K562 (cell line): ENCODE measurements around the gene TFAM. TPM values are rescaled to one million over a fixed set of nuclear protein-coding genes. Genes with fewer than 3 reads are reported as not detected.
A peak's percentile ranks its signal among the peaks of the same experiment; 100 is the strongest.

Experiments used
- ADNP ChIP-seq: fragments of 200-800 bp; sonication (Bioruptor generic); IDR thresholded peaks from 2 replicates; pipeline ENCODE4 v1.6.1; 2016; ENCODE audit warnings: missing genetic modification characterization, missing compliant biosample characterization
- ATF1 ChIP-seq, 2 experiments: fragments of 450-650 bp in 1 of 2; IDR thresholded peaks; 2 replicates each; pipeline ENCODE4 v1.6.1; 2016; ENCODE audit warnings: missing compliant biosample characterization in 1 of 2, missing genetic modification characterization in 1 of 2
- CREB5 ChIP-seq: fragments of 250-450 bp; sonication (Bioruptor Pico); IDR thresholded peaks from 2 replicates; pipeline ENCODE4 v1.5.0; 2020; ENCODE audit warnings: mild to moderate bottlenecking
- E2F5 ChIP-seq: sonication (generic); formaldehyde crosslinking; IDR thresholded peaks from 2 replicates; pipeline ENCODE4 v1.8.0; 2022; ENCODE audit warnings: mild to moderate bottlenecking, missing genetic modification reagents
- FOXP4 ChIP-seq: sonication (generic); formaldehyde crosslinking; IDR thresholded peaks from 2 replicates; pipeline ENCODE4 v1.8.0; 2022; ENCODE audit warnings: mild to moderate bottlenecking, missing genetic modification reagents, borderline replicate concordance
- HLTF ChIP-seq: fragments of 450-650 bp; IDR thresholded peaks from 2 replicates; pipeline ENCODE4 v1.6.1; 2016
- LEF1 ChIP-seq: fragments of 450-650 bp; IDR thresholded peaks from 2 replicates; pipeline ENCODE4 v1.6.1; 2016; ENCODE audit warnings: mild to moderate bottlenecking
- MTA1 ChIP-seq: fragments of 450-650 bp; IDR thresholded peaks from 2 replicates; pipeline ENCODE4 v1.6.1; 2017; ENCODE audit warnings: borderline replicate concordance
- PHF20 ChIP-seq: fragments of 450-650 bp; IDR thresholded peaks from 2 replicates; pipeline ENCODE4 v1.6.1; 2018; ENCODE audit not compliant: partially characterized antibody
- PRPF4 ChIP-seq: fragments of 200-400 bp; formaldehyde crosslinking; IDR thresholded peaks from one replicate; pipeline ENCODE4 v1.6.1; 2017; ENCODE audit warnings: low read length, low read depth, mild to moderate bottlenecking; ENCODE audit not compliant: insufficient read depth, poor library complexity, severe bottlenecking
- SNAPC5 ChIP-seq: fragments of 250-450 bp; sonication (Bioruptor Pico); IDR thresholded peaks from 2 replicates; pipeline ENCODE4 v1.8.0; 2021; ENCODE audit warnings: moderate library complexity, mild to moderate bottlenecking, inconsistent platforms
- ZNF239 ChIP-seq: fragments of 250-450 bp; sonication (Bioruptor Pico); IDR thresholded peaks from 2 replicates; pipeline ENCODE4 v1.4.0; 2020; ENCODE audit warnings: mild to moderate bottlenecking
- ZNF398 ChIP-seq: fragments of 250-450 bp; sonication (Bioruptor Pico); IDR thresholded peaks from 2 replicates; pipeline ENCODE4 v1.8.0; 2021; ENCODE audit warnings: moderate library complexity, mild to moderate bottlenecking, inconsistent platforms
- ZNF518B ChIP-seq: fragments of 250-450 bp; sonication (Bioruptor Pico); IDR thresholded peaks from 2 replicates; pipeline ENCODE4 v1.5.0; 2021; ENCODE audit warnings: mild to moderate bottlenecking, moderate library complexity
- ZNF639 ChIP-seq, 2 experiments: fragments of 200-800 bp in 1 of 2; sonication (Bioruptor generic) in 1 of 2; sonication (generic) in 1 of 2; formaldehyde crosslinking in 1 of 2; IDR thresholded peaks in 1 of 2; conservative IDR thresholded peaks in 1 of 2; 2 replicates each; pipeline versions ENCODE4 v1.5.0 to v1.6.1; 2016 to 2020; ENCODE audit warnings: missing compliant biosample characterization in 1 of 2, missing genetic modification characterization in 1 of 2, missing genetic modification reagents in 1 of 2
- polyA plus RNA-seq, 8 experiments: library from polyadenylated mRNA; depleted of rRNA in 4 of 8; stranded (reverse) in 5 of 8; unstranded in 3 of 8; fragments of >200 nt; fragmentation: Nextera tagmentation in 2 of 8; fragmentation: Illumina TruSeq in 1 of 8; extraction: Ambion mirVana in 2 of 8; extraction: Trizol in 1 of 8; gene quantifications; 2 replicates each; pipeline versions ENCODE4 v1.2.1 to v1.2.3, GENCODE V29; 2011 to 2014; ENCODE audit warnings: inconsistent platforms in 1 of 8, missing spikeins in 1 of 8
- total RNA-seq, 7 experiments: library from RNA; depleted of rRNA in 6 of 7; stranded (reverse); fragments of >200 nt in 6 of 7; fragmentation: Illumina TruSeq in 2 of 7; extraction: Trizol in 2 of 7; gene quantifications; 2 replicates each; pipeline versions ENCODE4 v1.2.1 to v1.2.3, GENCODE V29; 2011 to 2021; ENCODE audit warnings: low replicate concordance in 1 of 7

The TFAM gene
- total and polyA plus RNA-seq, 9 of the 15 experiments (the other 6 are each of a cell fraction or from before 2014, with no cell fraction given): 74.3 to 227 (median 155) TPM

GRCh38 chr10:58384544-58384998 is 639 bp upstream of the TFAM start (continued):
- TF ChIP-seq MTA1 (peak; percentile 32; the same call in 1 of the 2 replicates), ZNF398 (CRISPR knock-in tag) (no peak), ZNF239 (CRISPR knock-in tag) (no peak), SNAPC5 (CRISPR knock-in tag) (no peak), ADNP (tag) (peak; percentile 90; the same call in 1 of the 2 replicates), E2F5 (CRISPR knock-in tag) (no peak), ATF1 (CRISPR knock-in tag; IDR thresholded peaks at IDR 0.05) (no peak), ATF1 (tag; IDR thresholded peaks at IDR 0.05) (no peak), CREB5 (0 out of 2 replicates have a peak, but pooled peaks have one; percentile 6), ZNF639 (CRISPR knock-in tag; conservative IDR thresholded peaks at IDR 0.05 in 1 of 2, IDR thresholded peaks at IDR 0.05 in 1 of 2) (no peak), ZNF518B (CRISPR knock-in tag) (no peak), PRPF4 (no peak), LEF1 (no peak), FOXP4 (peak; percentile 37; the same call in 1 of the 2 replicates), PHF20 (peak; percentile 7), HLTF (no peak)
